ENCODE measurements around the gene PRKAR2A. TPM values are rescaled to one million over a fixed set of nuclear protein-coding genes. Genes with fewer than 3 reads are reported as not detected.

Gene PRKAR2A
- 10 to 100 TPM; 18.5 to 21.7 TPM for total RNA-seq

GRCh38 chr3:48847504-48848423 lies at the start of gene PRKAR2A:
Gene PRKAR2A (minus strand): TSS chr3:48847874. CDS start chr3:48847596, 278 bp downstream.
- peak; percentile 81 for DNase-seq
- Mint-ChIP-seq H3K4me3 (peak within 1 kb of the TSS; percentile 84), H3K4me1 (ENCODE audit: low read depth) (peaks cover 29% of the 10 kb centered on the region), H3K27ac (peak within 1 kb of the TSS; percentile 80), H3K27me3 (ENCODE audit: low read depth) (no peaks in the 10 kb centered on the region), H3K36me3 (ENCODE audit: low read depth) (peaks cover 4% of the 10 kb centered on the region), H3K9me3 (no peaks in the 10 kb centered on the region)
- intact Hi-C loops (cut with micrococcal nuclease): loop anchor here (1.0 to 5.0 kb wide), 4 partner anchors 35 to 247 kb away; partner anchors contain the start of genes ARIH2, QRICH1 and SLC25A20
- CTCF ChIA-PET: interaction anchor here (1.0 kb wide), 1 partner anchor 212 kb away, joined by 3 read pairs; the partner anchor contains the start of gene SLC26A6

- Mint-ChIP-seq H3K9me3 (no peaks in the 10 kb centered on the region), H3K4me3 (peak overlapping the region; percentile 27), H3K27me3 (ENCODE audit: low read depth) (no peaks in the 10 kb centered on the region), H3K27ac (peak overlapping the region; percentile 16), H3K36me3 (ENCODE audit: low read depth) (no peaks in the 10 kb centered on the region), H3K4me1 (ENCODE audit: low read depth) (peaks cover 29% of the 10 kb centered on the region)
- CTCF ChIA-PET: interaction anchor here (0.5 to 0.6 kb wide), 3 partner anchors 73 to 193 kb away, joined by 3 read pairs; no protein-coding TSS in a partner anchor
- intact Hi-C loops (cut with micrococcal nuclease): loop anchor here (5.0 kb wide), 1 partner anchor 35 kb away; no protein-coding TSS in a partner anchor
- no peak for DNase-seq
These were observed 49.3 kb upstream of the PRKAR2A start for GRCh38 chr3:48896936-48897335.

- Mint-ChIP-seq H3K27ac (no peak overlapping the region), H3K36me3 (ENCODE audit: low read depth) (no peaks in the 10 kb centered on the region), H3K27me3 (ENCODE audit: low read depth) (no peaks in the 10 kb centered on the region), H3K4me1 (ENCODE audit: low read depth) (peaks cover 28% of the 10 kb centered on the region), H3K4me3 (no peak overlapping the region), H3K9me3 (no peaks in the 10 kb centered on the region)
- DNase-seq: no peak
- intact Hi-C loops (cut with micrococcal nuclease): no loop called here
- CTCF ChIA-PET: no interaction called here
These were observed 46.8 kb upstream of the PRKAR2A start for GRCh38 chr3:48894516-48894915.

- intact Hi-C loops (cut with micrococcal nuclease): no loop called here
- Mint-ChIP-seq H3K27me3 (ENCODE audit: low read depth) (no peaks in the 10 kb centered on the region), H3K36me3 (ENCODE audit: low read depth) (peaks cover 3% of the 10 kb centered on the region), H3K4me3 (no peak overlapping the region), H3K4me1 (ENCODE audit: low read depth) (peaks cover 8% of the 10 kb centered on the region), H3K27ac (no peak overlapping the region), H3K9me3 (no peaks in the 10 kb centered on the region)
- CTCF ChIA-PET: no interaction called here
- DNase-seq: no peak
These were observed 43.9 kb upstream of the PRKAR2A start for GRCh38 chr3:48891606-48892005.

- no peaks in the 10 kb centered on the region for H3K9me3 Mint-ChIP-seq
- H3K4me3 Mint-ChIP-seq: no peak overlapping the region
- no peak for DNase-seq
- intact Hi-C loops (cut with micrococcal nuclease): no loop called here
- H3K4me1 Mint-ChIP-seq (ENCODE audit: low read depth): peaks cover 4% of the 10 kb centered on the region
- CTCF ChIA-PET: no interaction called here
- no peak overlapping the region for H3K27ac Mint-ChIP-seq
- no peaks in the 10 kb centered on the region for H3K27me3 Mint-ChIP-seq (ENCODE audit: low read depth)
- peaks cover 6% of the 10 kb centered on the region for H3K36me3 Mint-ChIP-seq (ENCODE audit: low read depth)
These were observed 38.1 kb upstream of the PRKAR2A start for GRCh38 chr3:48885753-48886152.

GRCh38 chr3:48881652-48882114 lies 34.0 kb upstream of the PRKAR2A start:
- no peak for DNase-seq
- Mint-ChIP-seq H3K36me3 (ENCODE audit: low read depth) (peaks cover 5% of the 10 kb centered on the region), H3K4me3 (no peak overlapping the region), H3K4me1 (ENCODE audit: low read depth) (no peaks in the 10 kb centered on the region), H3K27me3 (ENCODE audit: low read depth) (no peaks in the 10 kb centered on the region), H3K27ac (no peak overlapping the region), H3K9me3 (no peaks in the 10 kb centered on the region)
- intact Hi-C loops (cut with micrococcal nuclease): no loop called here
- CTCF ChIA-PET: no interaction called here

GRCh38 chr3:48881006-48881405 lies 33.3 kb upstream of the PRKAR2A start:
- DNase-seq: no peak
- no peaks in the 10 kb centered on the region for H3K4me1 Mint-ChIP-seq (ENCODE audit: low read depth)
- no peaks in the 10 kb centered on the region for H3K9me3 Mint-ChIP-seq
- CTCF ChIA-PET: no interaction called here
- no peak overlapping the region for H3K4me3 Mint-ChIP-seq
- H3K27ac Mint-ChIP-seq: no peak overlapping the region
- no peaks in the 10 kb centered on the region for H3K27me3 Mint-ChIP-seq (ENCODE audit: low read depth)
- H3K36me3 Mint-ChIP-seq (ENCODE audit: low read depth): peaks cover 5% of the 10 kb centered on the region
- intact Hi-C loops (cut with micrococcal nuclease): no loop called here

- DNase-seq: no peak
- Mint-ChIP-seq H3K36me3 (ENCODE audit: low read depth) (peaks cover 5% of the 10 kb centered on the region), H3K4me1 (ENCODE audit: low read depth) (no peaks in the 10 kb centered on the region), H3K9me3 (no peaks in the 10 kb centered on the region), H3K4me3 (no peak overlapping the region), H3K27ac (no peak overlapping the region), H3K27me3 (ENCODE audit: low read depth) (no peaks in the 10 kb centered on the region)
- intact Hi-C loops (cut with micrococcal nuclease): no loop called here
- CTCF ChIA-PET: no interaction called here
These were observed 32.3 kb upstream of the PRKAR2A start for GRCh38 chr3:48879994-48880377.

- Mint-ChIP-seq H3K4me1 (ENCODE audit: low read depth) (no peaks in the 10 kb centered on the region), H3K27me3 (ENCODE audit: low read depth) (no peaks in the 10 kb centered on the region), H3K36me3 (ENCODE audit: low read depth) (peaks cover 6% of the 10 kb centered on the region), H3K4me3 (no peak overlapping the region), H3K27ac (no peak overlapping the region), H3K9me3 (no peaks in the 10 kb centered on the region)
- no peak for DNase-seq
- CTCF ChIA-PET: interaction anchor here (0.7 kb wide), 1 partner anchor 10 kb away, joined by 4 read pairs; no protein-coding TSS in a partner anchor
- intact Hi-C loops (cut with micrococcal nuclease): no loop called here
These were observed 31.8 kb upstream of the PRKAR2A start for GRCh38 chr3:48879307-48879993.

- Mint-ChIP-seq H3K27ac (no peak overlapping the region), H3K27me3 (ENCODE audit: low read depth) (no peaks in the 10 kb centered on the region), H3K4me3 (no peak overlapping the region), H3K36me3 (ENCODE audit: low read depth) (peaks cover 5% of the 10 kb centered on the region), H3K9me3 (no peaks in the 10 kb centered on the region), H3K4me1 (ENCODE audit: low read depth) (no peaks in the 10 kb centered on the region)
- DNase-seq: no peak
- intact Hi-C loops (cut with micrococcal nuclease): no loop called here
- CTCF ChIA-PET: no interaction called here
These were observed 30.0 kb upstream of the PRKAR2A start for GRCh38 chr3:48877671-48878070.

- H3K27me3 Mint-ChIP-seq (ENCODE audit: low read depth): no peaks in the 10 kb centered on the region
- no peak overlapping the region for H3K27ac Mint-ChIP-seq
- no peaks in the 10 kb centered on the region for H3K4me1 Mint-ChIP-seq (ENCODE audit: low read depth)
- CTCF ChIA-PET: interaction anchor here (0.9 kb wide), 1 partner anchor 1131 kb away, joined by 5 read pairs; no protein-coding TSS in a partner anchor
- H3K9me3 Mint-ChIP-seq: no peaks in the 10 kb centered on the region
- DNase-seq: no peak
- intact Hi-C loops (cut with micrococcal nuclease): no loop called here
- no peak overlapping the region for H3K4me3 Mint-ChIP-seq
- H3K36me3 Mint-ChIP-seq (ENCODE audit: low read depth): peaks cover 4% of the 10 kb centered on the region
These were observed 15.4 kb upstream of the PRKAR2A start for GRCh38 chr3:48863122-48863521.

GRCh38 chr3:48859206-48859605 lies 11.5 kb upstream of the PRKAR2A start:
- Mint-ChIP-seq H3K4me1 (ENCODE audit: low read depth) (no peaks in the 10 kb centered on the region), H3K27ac (no peak overlapping the region), H3K4me3 (no peak overlapping the region), H3K9me3 (no peaks in the 10 kb centered on the region), H3K27me3 (ENCODE audit: low read depth) (no peaks in the 10 kb centered on the region), H3K36me3 (ENCODE audit: low read depth) (peaks cover 3% of the 10 kb centered on the region)
- no peak for DNase-seq
- CTCF ChIA-PET: interaction anchor here (0.6 kb wide), 1 partner anchor 120 kb away, joined by 3 read pairs; no protein-coding TSS in a partner anchor
- intact Hi-C loops (cut with micrococcal nuclease): no loop called here
